GM12878 (cell line): ENCODE data around the gene PAPPA. TPM values are rescaled to one million over a fixed set of nuclear protein-coding genes. Genes with fewer than 3 reads are reported as not detected.

Source experiments
- ATAC-seq: fragments of 200-7000 bp; cut with Tn5 transposase; 3 replicates; pipeline ENCODE4 v1.9.1; 2020; ENCODE audit warnings: mild to moderate bottlenecking, moderate library complexity
- BruUV-seq: library from RNA; stranded (reverse); fragments of 400-500 nt; replicated peaks from 2 replicates; lab custom pipeline; 2021; lab: Mats Ljungman, UMichigan
- CTCF ChIA-PET: fragments of 300-600 bp; sonication (Branson Sonifier 250); formaldehyde crosslinking; extraction: SDS; loops from one replicate; lab custom pipeline; 2021; ENCODE audit warnings: inconsistent platforms; lab: Yijun Ruan, JAX
- POLR2A ChIA-PET: fragments of 350-600 bp; formaldehyde crosslinking; extraction: SDS; loops from one replicate; lab custom pipeline; 2021; ENCODE audit warnings: inconsistent platforms; lab: Charles Lee
- RAD21 ChIA-PET: fragments of 300-600 bp; sonication (Branson Sonifier 250); formaldehyde crosslinking; loops from one replicate; lab custom pipeline; 2023; ENCODE audit warnings: antibody characterized with exemption; ENCODE audit not compliant: unreplicated experiment; lab: Charles Lee
- SMC1A ChIA-PET: fragments of 300-600 bp; sonication (Branson Sonifier 250); formaldehyde crosslinking; loops from one replicate; lab custom pipeline; 2023; ENCODE audit not compliant: unreplicated experiment, uncharacterized antibody; lab: Charles Lee
- DNase-seq: peaks from one replicate; pipeline ENCODE4 v3.0.0-alpha.2; 2011; ENCODE audit warnings: low read depth, low spot score
- FAIRE-seq: peaks from 3 replicates; lab custom pipeline; 2011; peaks lifted over from hg19 to GRCh38; lab: Jason Lieb, UNC
- H2AFZ ChIP-seq: 2 replicates; pipeline ENCODE4 v1.6.0; 2011; ENCODE audit warnings: low read depth, low read length, control low read depth; ENCODE audit not compliant: control insufficient read depth
- H3K27ac ChIP-seq: 2 replicates; pipeline ENCODE4 v1.5.1; 2011; ENCODE audit warnings: control low read depth; ENCODE audit not compliant: control insufficient read depth, insufficient read depth
- H3K27me3 ChIP-seq, 2 experiments: replicated peaks in 1 of 2; 2 replicates each; pipeline versions ENCODE4 v1.6.0 to v1.6.1; 2011; ENCODE audit warnings: low read length in 1 of 2; ENCODE audit not compliant: control insufficient read depth in 2 of 2, insufficient read depth in 2 of 2
- H3K36me3 ChIP-seq, 2 experiments: 2 replicates each; pipeline ENCODE4 v1.5.1; 2011; ENCODE audit warnings: low read length in 1 of 2; ENCODE audit not compliant: control insufficient read depth in 2 of 2, insufficient read depth in 2 of 2
- H3K4me1 ChIP-seq: 2 replicates; pipeline ENCODE4 v1.6.1; 2011; ENCODE audit warnings: mild to moderate bottlenecking, low read length, moderate library complexity, mixed read lengths; ENCODE audit not compliant: control insufficient read depth, insufficient read depth
- H3K4me2 ChIP-seq: 2 replicates; pipeline ENCODE4 v1.6.0; 2011; ENCODE audit warnings: control low read depth; ENCODE audit not compliant: control insufficient read depth, insufficient read depth
- H3K4me3 ChIP-seq: fragments of 200-600 bp; sonication (generic); 2 replicates; pipeline ENCODE4 v1.5.1; 2016
- H3K79me2 ChIP-seq: 2 replicates; pipeline ENCODE4 v1.6.0; 2011; ENCODE audit warnings: low read length; ENCODE audit not compliant: control insufficient read depth, insufficient read depth
- H3K9ac ChIP-seq: 2 replicates; pipeline ENCODE4 v1.8.0; 2011; ENCODE audit warnings: low read length, control low read depth, mixed read lengths; ENCODE audit not compliant: control insufficient read depth, insufficient read depth
- H3K9me3 ChIP-seq: replicated peaks from 3 replicates; pipeline ENCODE4 v1.5.1; 2011; ENCODE audit warnings: mild to moderate bottlenecking, low read length; ENCODE audit not compliant: control insufficient read depth, insufficient read depth
- H4K20me1 ChIP-seq: 2 replicates; pipeline ENCODE4 v1.6.0; 2011; ENCODE audit not compliant: control insufficient read depth, insufficient read depth
- CHD1 ChIP-seq: IDR thresholded peaks from 2 replicates; pipeline ENCODE4 v1.6.1; 2012; ENCODE audit warnings: low read depth, low read length, improper control_type of control experiment
- ETV6 ChIP-seq, 2 experiments: fragments of 450-650 bp in 1 of 2; IDR thresholded peaks in 1 of 2; conservative IDR thresholded peaks in 1 of 2; 2 replicates each; pipeline ENCODE4 v1.6.1; 2014; ENCODE audit warnings: antibody characterized with exemption in 1 of 2, borderline replicate concordance in 1 of 2, low read depth in 1 of 2, mild to moderate bottlenecking in 1 of 2, moderate library complexity in 1 of 2
- NR2C2 ChIP-seq: IDR thresholded peaks from 2 replicates; pipeline ENCODE4 v1.6.1; 2011; ENCODE audit warnings: borderline replicate concordance, low read depth; ENCODE audit not compliant: control insufficient read depth, insufficient read length
- PAX8 ChIP-seq: fragments of 450-650 bp; IDR thresholded peaks from 2 replicates; pipeline ENCODE4 v1.6.1; 2017; ENCODE audit warnings: mild to moderate bottlenecking, moderate library complexity
- POLR2AphosphoS5 ChIP-seq: IDR thresholded peaks from 2 replicates; pipeline ENCODE4 v1.6.1; 2011; ENCODE audit warnings: mild to moderate bottlenecking, low read length, inconsistent platforms
- ZNF622 ChIP-seq: fragments of 450-650 bp; IDR thresholded peaks from 2 replicates; pipeline ENCODE4 v1.6.1; 2017; ENCODE audit warnings: mild to moderate bottlenecking, inconsistent platforms
- WGBS: methylation state at CpG from one replicate; pipeline ENCODE4 v1.1.6; 2016; ENCODE audit warnings: low lambda C conversion rate; ENCODE audit not compliant: insufficient replicate concordance, insufficient coverage; ENCODE audit errors: missing lambda C conversion rate; 5-methylcytosine and 5-hydroxymethylcytosine counted together
- in situ Hi-C: fragments of 300-500 bp; cut with MboI; formaldehyde crosslinking; loops from 9 replicates; pipeline ENCODE4 v1.14.3; 2018; ENCODE audit warnings: mixed read lengths
- intact Hi-C: fragments of 100-400 bp; cut with micrococcal nuclease; formaldehyde crosslinking; loops from one replicate; pipeline ENCODE4 v1.14.2; 2022; ENCODE audit not compliant: unreplicated experiment
- polyA plus RNA-seq, 11 experiments: library from polyadenylated mRNA; depleted of rRNA in 4 of 11; unstranded in 6 of 11; stranded (reverse) in 5 of 11; fragments of >200 nt; fragmentation: Nextera tagmentation in 4 of 11; fragmentation: Illumina TruSeq in 1 of 11; extraction: Ambion mirVana in 4 of 11; extraction: Trizol in 1 of 11; gene quantifications; 1 replicate in 1 of 11; 2 replicates in 10 of 11; pipeline versions ENCODE4 v1.2.1 to v1.2.3, GENCODE V29; 2011 to 2016; ENCODE audit warnings: inconsistent platforms in 2 of 11, missing spikeins in 2 of 11, low read depth in 1 of 11
- total RNA-seq, 4 experiments: library from RNA; depleted of rRNA in 3 of 4; stranded (reverse); fragments of >200 nt in 3 of 4; fragmentation: Illumina TruSeq in 1 of 4; extraction: Trizol in 1 of 4; gene quantifications; 2 replicates each; pipeline versions ENCODE4 v1.2.1 to v1.2.3, GENCODE V29; 2013 to 2021
- TF ChIP-seq, protein P1 (sequence below), 3 experiments: IDR thresholded peaks in 2 of 3; conservative IDR thresholded peaks in 1 of 3; 2 replicates each; pipeline ENCODE4 v1.5.1; 2011; ENCODE audit warnings: low read depth in 3 of 3, low read length in 3 of 3, mild to moderate bottlenecking in 3 of 3, control low read depth in 2 of 3, moderate library complexity in 2 of 3, inconsistent platforms in 1 of 3, mixed read lengths in 1 of 3; ENCODE audit not compliant: control insufficient read depth in 2 of 3, insufficient read depth in 1 of 3; ENCODE audit errors: extremely low read depth in 1 of 3

The PAPPA gene
- total and polyA plus RNA-seq, 10 of the 15 experiments (the other 5 are each of a cell fraction or from before 2014, with no cell fraction given) = under 0.01 to 0.19 (median 0.02) TPM; not detected in 4

DNA sequence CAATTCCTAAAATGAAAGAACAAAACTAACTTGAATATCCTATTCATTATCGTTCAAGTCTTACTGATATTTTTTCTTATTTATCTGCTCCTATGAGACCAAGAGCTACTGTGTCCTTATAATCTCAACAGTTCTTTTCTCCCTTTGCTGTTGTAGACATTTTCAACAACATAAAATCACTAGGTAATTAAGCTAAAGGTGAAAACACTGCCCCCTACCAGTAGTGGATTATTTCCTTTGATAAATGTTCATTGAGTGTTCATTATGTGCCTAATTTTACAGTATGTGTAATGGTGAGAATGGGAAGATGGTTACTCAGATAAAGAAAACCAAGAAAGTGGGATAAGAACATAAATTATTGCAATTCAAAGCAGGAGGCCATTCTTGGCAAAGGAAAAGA is 41.4 kb upstream of the PAPPA start:
- ChIA-PET SMC1A (no interaction called here), POLR2A (no interaction called here), RAD21 (no interaction called here), CTCF (interaction anchor here (1.4 kb wide), 1 partner anchor 11 kb away, joined by 4 read pairs; no protein-coding TSS in a partner anchor)
- Histone ChIP-seq H2AFZ (no peak overlapping the region), H3K9ac (no peak overlapping the region), H3K79me2 (no peaks in the 10 kb centered on the region), H3K9me3 (no peaks in the 10 kb centered on the region), H3K27ac (no peak overlapping the region), H3K4me3 (no peak overlapping the region), H3K4me2 (no peak overlapping the region), H4K20me1 (no peaks in the 10 kb centered on the region), H3K36me3 (no peaks in the 10 kb centered on the region), H3K27me3 (no peaks in the 10 kb centered on the region), H3K4me1 (no peaks in the 10 kb centered on the region)
- in situ Hi-C loops = no loop called here
- intact Hi-C loops = no loop called here
- no peak for ATAC-seq
- TF ChIP-seq CHD1 = no peak
- TF ChIP-seq, protein P1, sequence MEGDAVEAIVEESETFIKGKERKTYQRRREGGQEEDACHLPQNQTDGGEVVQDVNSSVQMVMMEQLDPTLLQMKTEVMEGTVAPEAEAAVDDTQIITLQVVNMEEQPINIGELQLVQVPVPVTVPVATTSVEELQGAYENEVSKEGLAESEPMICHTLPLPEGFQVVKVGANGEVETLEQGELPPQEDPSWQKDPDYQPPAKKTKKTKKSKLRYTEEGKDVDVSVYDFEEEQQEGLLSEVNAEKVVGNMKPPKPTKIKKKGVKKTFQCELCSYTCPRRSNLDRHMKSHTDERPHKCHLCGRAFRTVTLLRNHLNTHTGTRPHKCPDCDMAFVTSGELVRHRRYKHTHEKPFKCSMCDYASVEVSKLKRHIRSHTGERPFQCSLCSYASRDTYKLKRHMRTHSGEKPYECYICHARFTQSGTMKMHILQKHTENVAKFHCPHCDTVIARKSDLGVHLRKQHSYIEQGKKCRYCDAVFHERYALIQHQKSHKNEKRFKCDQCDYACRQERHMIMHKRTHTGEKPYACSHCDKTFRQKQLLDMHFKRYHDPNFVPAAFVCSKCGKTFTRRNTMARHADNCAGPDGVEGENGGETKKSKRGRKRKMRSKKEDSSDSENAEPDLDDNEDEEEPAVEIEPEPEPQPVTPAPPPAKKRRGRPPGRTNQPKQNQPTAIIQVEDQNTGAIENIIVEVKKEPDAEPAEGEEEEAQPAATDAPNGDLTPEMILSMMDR (IDR thresholded peaks at IDR 0.05 in 2 of 3, conservative IDR thresholded peaks at IDR 0.05 in 1 of 3; ENCODE audit: control insufficient read depth in 2 of 3, extremely low read depth in 1 of 3, insufficient read depth in 1 of 3, low read depth in 3 of 3, low read length in 3 of 3) = peak in 1 of 3 experiments; percentile 3; a peak in 1 of 6 replicates
- 96% methylated on average over 1 of the region's 1 CpG for WGBS
- BruUV-seq = no TSS peak
- no peak for DNase-seq
- no peak for FAIRE-seq

DNA sequence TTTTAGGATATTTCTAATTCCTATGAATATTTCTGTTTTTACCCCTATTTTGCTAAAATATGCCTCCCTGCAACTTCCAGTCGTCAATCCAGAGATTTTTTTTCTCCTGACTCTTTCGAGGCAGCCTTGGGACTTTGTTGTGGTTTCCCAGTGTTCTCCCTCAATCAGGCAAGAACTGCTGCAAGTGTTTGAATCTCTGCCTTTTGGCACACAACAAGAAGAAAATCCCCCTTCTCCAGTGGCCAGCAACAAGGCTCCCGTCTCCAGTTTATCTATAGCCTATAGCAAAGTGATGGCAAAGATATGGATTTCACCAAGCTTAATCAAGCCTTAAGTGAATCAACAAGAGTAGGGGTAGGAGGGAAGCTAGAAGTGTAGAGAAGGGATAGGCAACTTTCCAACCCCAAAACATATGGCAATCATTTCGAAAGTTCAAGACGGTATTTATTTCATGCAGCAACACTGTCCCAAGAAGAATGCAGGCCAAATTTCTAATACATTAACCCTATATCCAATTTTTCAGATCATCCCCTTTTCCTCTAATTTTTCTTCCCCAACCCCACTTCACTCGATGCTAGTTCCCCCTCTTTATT is 37.7 kb upstream of the PAPPA start:
- SMC1A ChIA-PET = no interaction called here
- no peak overlapping the region for H3K9ac ChIP-seq
- 24% methylated on average over 6 of the region's 6 CpGs for WGBS
- POLR2A ChIA-PET = no interaction called here
- no peak overlapping the region for H2AFZ ChIP-seq
- no peaks in the 10 kb centered on the region for H3K4me1 ChIP-seq
- in situ Hi-C loops (no loop called here), intact Hi-C loops (no loop called here)
- no peak overlapping the region for H3K4me2 ChIP-seq
- H3K27ac ChIP-seq = no peak overlapping the region
- RAD21 ChIA-PET = no interaction called here
- H3K4me3 ChIP-seq = no peak overlapping the region
- H4K20me1 ChIP-seq = no peaks in the 10 kb centered on the region
- H3K36me3 ChIP-seq = no peaks in the 10 kb centered on the region
- BruUV-seq = no TSS peak
- ATAC-seq (no peak), FAIRE-seq (no peak), DNase-seq (no peak)
- no peaks in the 10 kb centered on the region for H3K27me3 ChIP-seq
- no peaks in the 10 kb centered on the region for H3K9me3 ChIP-seq
- TF ChIP-seq ZNF622 (no peak), ETV6 (conservative IDR thresholded peaks at IDR 0.05 in 1 of 2, IDR thresholded peaks at IDR 0.05 in 1 of 2; ENCODE audit: borderline replicate concordance in 1 of 2, low read depth in 1 of 2) (no peak), NR2C2 (no peak), PAX8 (no peak), POLR2AphosphoS5 (no peak)
- CTCF ChIA-PET = no interaction called here
- no peaks in the 10 kb centered on the region for H3K79me2 ChIP-seq
